ENCODE results near the gene BTC. TPM values are rescaled to one million over a fixed set of nuclear protein-coding genes. Genes with fewer than 3 reads are reported as not detected.

BTC gene
- total and polyA plus RNA-seq, 2 donors (not counting 1 experiment from before 2014, with no cell fraction given), result not detected

DNA sequence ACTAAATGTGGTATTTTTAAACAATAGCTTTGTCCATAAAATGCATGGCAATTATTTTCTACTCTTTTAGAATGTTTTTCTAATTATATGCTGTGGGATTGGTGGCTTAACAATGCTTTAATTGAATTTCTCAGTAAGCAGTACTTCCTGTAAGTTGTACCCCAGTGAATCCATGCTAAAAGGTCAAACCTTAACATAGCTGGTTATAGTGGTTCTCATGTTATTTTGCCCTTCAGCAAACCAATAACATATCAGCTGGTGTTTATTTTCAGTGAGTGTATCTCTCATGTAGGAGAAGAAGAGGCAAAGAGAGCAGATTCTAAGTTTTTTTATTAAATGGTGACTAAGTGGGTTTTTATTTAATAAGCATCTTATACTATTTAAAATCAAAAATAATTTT, 41.5 kb downstream of the BTC start:
- Mint-ChIP-seq H3K4me1 (no peaks in the 10 kb centered on the region), H3K9me3 (ENCODE audit: insufficient read depth) (no peaks in the 10 kb centered on the region), H3K27ac (no peak overlapping the region), H3K4me3 (no peak overlapping the region), H3K27me3 (peaks cover 12% of the 10 kb centered on the region)
- Histone ChIP-seq H3K4me1 (ENCODE audit: control insufficient read depth in 2 of 2, insufficient read depth in 2 of 2, low read length in 2 of 2) (no peaks in the 10 kb centered on the region), H3K4me2 (replicated peaks; ENCODE audit: low read depth, low read length, poor library complexity, severe bottlenecking) (no peak overlapping the region), H3K27me3 (replicated peaks in 1 of 4; ENCODE audit: control extremely low read depth in 1 of 4, control insufficient read depth in 3 of 4, insufficient read depth in 4 of 4, low read length in 3 of 4) (peaks cover 0 to 5% (median 2%) of the 10 kb centered on the region in 4 experiments), H3K36me3 (replicated peaks in 1 of 2; ENCODE audit: control extremely low read depth in 1 of 2, control insufficient read depth in 1 of 2, extremely low read depth in 1 of 2, insufficient read depth in 2 of 2, low read length in 1 of 2) (no peaks in the 10 kb centered on the region), H3K4me3 (ENCODE audit: control extremely low read depth in 1 of 5, extremely low read depth in 1 of 5, insufficient read depth in 1 of 5, low read depth in 2 of 5, low read length in 4 of 5) (no peak overlapping the region), H3K9ac (ENCODE audit: low read length) (no peak overlapping the region), H3K9me3 (ENCODE audit: control extremely low read depth in 1 of 3, control insufficient read depth in 2 of 3, insufficient read depth in 1 of 3, low read length in 2 of 3) (no peaks in the 10 kb centered on the region), H2AFZ (ENCODE audit: insufficient read depth, low read depth, low read length, poor library complexity, severe bottlenecking) (no peak overlapping the region), H3K79me2 (ENCODE audit: control insufficient read depth, insufficient read depth, low read length) (no peaks in the 10 kb centered on the region), H4K20me1 (ENCODE audit: control insufficient read depth, insufficient read depth, low read length, poor library complexity, severe bottlenecking) (no peaks in the 10 kb centered on the region), H3K27ac (ENCODE audit: low read length in 2 of 2) (no peak overlapping the region)
- DNase-seq, result no peak
- intact Hi-C loops (cut with micrococcal nuclease), result no loop called here
- POLR2A ChIA-PET, result no interaction called here
- TF ChIP-seq, protein P1, sequence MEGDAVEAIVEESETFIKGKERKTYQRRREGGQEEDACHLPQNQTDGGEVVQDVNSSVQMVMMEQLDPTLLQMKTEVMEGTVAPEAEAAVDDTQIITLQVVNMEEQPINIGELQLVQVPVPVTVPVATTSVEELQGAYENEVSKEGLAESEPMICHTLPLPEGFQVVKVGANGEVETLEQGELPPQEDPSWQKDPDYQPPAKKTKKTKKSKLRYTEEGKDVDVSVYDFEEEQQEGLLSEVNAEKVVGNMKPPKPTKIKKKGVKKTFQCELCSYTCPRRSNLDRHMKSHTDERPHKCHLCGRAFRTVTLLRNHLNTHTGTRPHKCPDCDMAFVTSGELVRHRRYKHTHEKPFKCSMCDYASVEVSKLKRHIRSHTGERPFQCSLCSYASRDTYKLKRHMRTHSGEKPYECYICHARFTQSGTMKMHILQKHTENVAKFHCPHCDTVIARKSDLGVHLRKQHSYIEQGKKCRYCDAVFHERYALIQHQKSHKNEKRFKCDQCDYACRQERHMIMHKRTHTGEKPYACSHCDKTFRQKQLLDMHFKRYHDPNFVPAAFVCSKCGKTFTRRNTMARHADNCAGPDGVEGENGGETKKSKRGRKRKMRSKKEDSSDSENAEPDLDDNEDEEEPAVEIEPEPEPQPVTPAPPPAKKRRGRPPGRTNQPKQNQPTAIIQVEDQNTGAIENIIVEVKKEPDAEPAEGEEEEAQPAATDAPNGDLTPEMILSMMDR (IDR thresholded peaks at IDR 0.05), result no peak
- CTCF ChIA-PET, result interaction anchor here (0.7 kb wide), 1 partner anchor 10 kb away, joined by 6 read pairs; no protein-coding TSS in a partner anchor
- no peak for ATAC-seq (ENCODE audit: low read depth)

DNA sequence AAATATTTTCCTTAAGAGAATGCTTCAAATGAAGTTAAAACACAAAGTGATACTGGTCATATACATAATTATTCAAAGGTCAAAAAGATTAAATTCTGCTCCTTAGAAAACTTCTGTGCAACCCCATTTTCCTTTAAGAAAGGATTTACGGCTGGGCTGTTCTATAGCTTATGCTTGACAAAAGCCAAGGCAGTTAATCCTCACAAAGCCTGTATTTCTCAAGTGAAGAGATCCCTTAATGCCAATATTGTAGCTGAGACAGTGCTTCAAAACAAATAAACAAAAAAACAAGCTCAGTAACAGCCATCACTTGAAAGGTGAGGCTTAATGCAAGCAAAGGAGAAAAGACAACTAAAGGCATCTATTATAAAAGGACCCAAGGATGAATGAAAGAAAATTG, 42.5 kb downstream of the BTC start:
- H3K27ac Mint-ChIP-seq, result no peak overlapping the region

More for the DNA sequence above, 42.5 kb downstream of the BTC start:
- Histone ChIP-seq H3K4me1 (ENCODE audit: control insufficient read depth in 2 of 2, insufficient read depth in 2 of 2, low read length in 2 of 2) (no peaks in the 10 kb centered on the region), H2AFZ (ENCODE audit: insufficient read depth, low read depth, low read length, poor library complexity, severe bottlenecking) (no peak overlapping the region), H3K36me3 (replicated peaks in 1 of 2; ENCODE audit: control extremely low read depth in 1 of 2, control insufficient read depth in 1 of 2, extremely low read depth in 1 of 2, insufficient read depth in 2 of 2, low read length in 1 of 2) (no peaks in the 10 kb centered on the region), H3K27ac (ENCODE audit: low read length in 2 of 2) (no peak overlapping the region), H3K9me3 (ENCODE audit: control extremely low read depth in 1 of 3, control insufficient read depth in 2 of 3, insufficient read depth in 1 of 3, low read length in 2 of 3) (no peaks in the 10 kb centered on the region), H3K79me2 (ENCODE audit: control insufficient read depth, insufficient read depth, low read length) (no peaks in the 10 kb centered on the region), H3K4me2 (replicated peaks; ENCODE audit: low read depth, low read length, poor library complexity, severe bottlenecking) (no peak overlapping the region), H3K9ac (ENCODE audit: low read length) (no peak overlapping the region), H4K20me1 (ENCODE audit: control insufficient read depth, insufficient read depth, low read length, poor library complexity, severe bottlenecking) (no peaks in the 10 kb centered on the region), H3K4me3 (ENCODE audit: control extremely low read depth in 1 of 5, extremely low read depth in 1 of 5, insufficient read depth in 1 of 5, low read depth in 2 of 5, low read length in 4 of 5) (no peak overlapping the region), H3K27me3 (replicated peaks in 1 of 4; ENCODE audit: control extremely low read depth in 1 of 4, control insufficient read depth in 3 of 4, insufficient read depth in 4 of 4, low read length in 3 of 4) (peaks cover 0 to 5% (median 0%) of the 10 kb centered on the region in 4 experiments)
- DNase-seq (no peak), ATAC-seq (ENCODE audit: low read depth) (no peak)
- H3K27me3 Mint-ChIP-seq, result peaks cover 11% of the 10 kb centered on the region
- intact Hi-C loops (cut with micrococcal nuclease), result no loop called here
- CTCF ChIA-PET, result no interaction called here
- no peak overlapping the region for H3K4me3 Mint-ChIP-seq
- no peaks in the 10 kb centered on the region for H3K4me1 Mint-ChIP-seq
- WGBS (ENCODE audit: insufficient coverage), result 100% methylated on average over 1 of the region's 1 CpG
- TF ChIP-seq EZH2 (IDR thresholded peaks at IDR 0.05; ENCODE audit: borderline replicate concordance, insufficient read depth, low read depth, low read length, poor library complexity, severe bottlenecking), result no peak
- H3K9me3 Mint-ChIP-seq (ENCODE audit: insufficient read depth), result no peaks in the 10 kb centered on the region
- POLR2A ChIA-PET, result no interaction called here
